H1 (cell line): ENCODE data around the gene PTPRO. TPM values are rescaled to one million over a fixed set of nuclear protein-coding genes. Genes with fewer than 3 reads are reported as not detected.

Source experiments
- CTCF ChIA-PET: fragments of 300-600 bp; sonication (Branson Sonifier 250); formaldehyde crosslinking; loops from one replicate; lab custom pipeline; 2021; ENCODE audit not compliant: partially characterized antibody; lab: Charles Lee
- POLR2A ChIA-PET: fragments of 300-600 bp; sonication (Branson Sonifier 250); formaldehyde crosslinking; loops from one replicate; lab custom pipeline; 2021; ENCODE audit warnings: inconsistent platforms; ENCODE audit not compliant: partially characterized antibody; lab: Charles Lee
- DNase-seq, 2 experiments: peaks; one replicate each; pipeline versions ENCODE4 v3.0.0 to v3.0.0-alpha.2; 2010 to 2022; ENCODE audit warnings: low spot score in 2 of 2, low read depth in 1 of 2, mixed read lengths in 1 of 2
- FAIRE-seq: peaks from 2 replicates; lab custom pipeline; 2011; peaks lifted over from hg19 to GRCh38; lab: Jason Lieb, UNC
- H2AFZ ChIP-seq: 2 replicates; pipeline ENCODE4 v1.8.1; 2012; ENCODE audit warnings: low read length, inconsistent platforms
- H2AK5ac ChIP-seq: 2 replicates; pipeline ENCODE4 v1.6.1; 2013; ENCODE audit warnings: low read depth, low read length
- H2BK120ac ChIP-seq: replicated peaks from 2 replicates; pipeline ENCODE3; 2013; ENCODE audit warnings: low read depth, low read length, inconsistent platforms
- H2BK12ac ChIP-seq: 2 replicates; pipeline ENCODE4 v1.6.1; 2013; ENCODE audit warnings: low read depth, low read length
- H2BK15ac ChIP-seq: 2 replicates; pipeline ENCODE4 v1.6.1; 2013; ENCODE audit warnings: low read length
- H2BK20ac ChIP-seq: 2 replicates; pipeline ENCODE4 v1.6.1; 2013; ENCODE audit warnings: low read length
- H2BK5ac ChIP-seq: 2 replicates; pipeline ENCODE4 v1.6.1; 2013; ENCODE audit warnings: low read depth, low read length
- H3K14ac ChIP-seq: 2 replicates; pipeline ENCODE4 v1.6.1; 2013; ENCODE audit warnings: inconsistent platforms; ENCODE audit not compliant: insufficient read length
- H3K18ac ChIP-seq: 2 replicates; pipeline ENCODE4 v1.6.1; 2013; ENCODE audit warnings: low read length; ENCODE audit errors: extremely low read depth
- H3K23ac ChIP-seq: 2 replicates; pipeline ENCODE4 v1.6.1; 2013; ENCODE audit warnings: inconsistent platforms; ENCODE audit not compliant: insufficient read length
- H3K23me2 ChIP-seq: 2 replicates; pipeline ENCODE4 v1.6.1; 2013; ENCODE audit warnings: low read depth, low read length
- H3K27ac ChIP-seq: 2 replicates; pipeline ENCODE4 v1.6.1; 2011; ENCODE audit warnings: low read depth, low read length, inconsistent platforms
- H3K27me3 ChIP-seq, 4 experiments: replicated peaks in 1 of 4; 1 replicate in 1 of 4; 2 replicates in 3 of 4; pipeline versions ENCODE4 v1.6.1 to v1.8.1; 2011 to 2013; ENCODE audit warnings: low read length in 3 of 4, mild to moderate bottlenecking in 3 of 4, inconsistent platforms in 2 of 4, mixed read lengths in 2 of 4, moderate library complexity in 1 of 4; ENCODE audit not compliant: control insufficient read depth in 3 of 4, insufficient read depth in 3 of 4; ENCODE audit errors: extremely low read depth in 1 of 4
- H3K36me3 ChIP-seq, 4 experiments: 2 replicates each; pipeline versions ENCODE4 v1.6.1 to v1.8.1; 2011 to 2013; ENCODE audit warnings: mild to moderate bottlenecking in 4 of 4, low read length in 3 of 4, moderate library complexity in 2 of 4, control low read depth in 1 of 4, inconsistent platforms in 1 of 4; ENCODE audit not compliant: insufficient read depth in 4 of 4, control insufficient read depth in 2 of 4
- H3K4ac ChIP-seq: replicated peaks from 2 replicates; pipeline ENCODE3; 2013; ENCODE audit warnings: low read length, low read depth, mixed read lengths, inconsistent platforms; ENCODE audit not compliant: insufficient read length
- H3K4me1 ChIP-seq, 4 experiments: replicated peaks in 1 of 4; 1 replicate in 1 of 4; 2 replicates in 3 of 4; pipeline versions ENCODE4 v1.6.1 to v1.8.1; 2011 to 2013; ENCODE audit warnings: low read length in 3 of 4, inconsistent platforms in 2 of 4, mixed read lengths in 1 of 4; ENCODE audit not compliant: insufficient read depth in 4 of 4, control insufficient read depth in 3 of 4
- H3K4me2 ChIP-seq, 2 experiments: 2 replicates each; pipeline versions ENCODE4 v1.6.1 to v1.8.1; 2011 to 2013; ENCODE audit warnings: low read depth in 2 of 2, low read length in 2 of 2, control low read depth in 1 of 2, inconsistent platforms in 1 of 2, mild to moderate bottlenecking in 1 of 2; ENCODE audit not compliant: insufficient read depth in 1 of 2
- H3K4me3 ChIP-seq, 4 experiments: fragments of 200-600, 300-600 bp in 1 of 4; sonication (generic), shearing (Covaris generic), sonication (Bioruptor Twin) in 1 of 4; 2 replicates each; pipeline versions ENCODE4 v1.5.1 to v1.8.1; 2011 to 2016; ENCODE audit warnings: low read length in 4 of 4, low read depth in 3 of 4, control low read depth in 2 of 4, inconsistent platforms in 2 of 4, mild to moderate bottlenecking in 2 of 4, mixed read lengths in 1 of 4, moderate library complexity in 1 of 4; ENCODE audit not compliant: insufficient read depth in 2 of 4; ENCODE audit errors: extremely low read depth in 1 of 4
- H3K56ac ChIP-seq: replicated peaks from 2 replicates; pipeline ENCODE3; 2013; ENCODE audit warnings: low read depth, mild to moderate bottlenecking, mixed read lengths, low read length, inconsistent platforms; ENCODE audit not compliant: insufficient read length
- H3K79me1 ChIP-seq: 2 replicates; pipeline ENCODE4 v1.6.1; 2013; ENCODE audit warnings: low read depth, low read length, control low read depth
- H3K79me2 ChIP-seq, 2 experiments: 2 replicates each; pipeline versions ENCODE4 v1.6.1 to v1.8.1; 2012 to 2013; ENCODE audit warnings: low read length in 2 of 2, mild to moderate bottlenecking in 2 of 2, inconsistent platforms in 1 of 2; ENCODE audit not compliant: insufficient read depth in 2 of 2, control insufficient read depth in 1 of 2
- H3K9ac ChIP-seq, 4 experiments: replicated peaks in 1 of 4; 1 replicate in 1 of 4; 2 replicates in 3 of 4; pipeline versions ENCODE4 v1.6.1 to v1.8.1; 2011 to 2013; ENCODE audit warnings: low read depth in 3 of 4, low read length in 3 of 4, control low read depth in 2 of 4, mild to moderate bottlenecking in 2 of 4, moderate library complexity in 2 of 4, inconsistent platforms in 1 of 4; ENCODE audit errors: extremely low read depth in 1 of 4
- H3K9me3 ChIP-seq, 2 experiments: 2 replicates each; pipeline versions ENCODE4 v1.6.1 to v1.8.1; 2012 to 2013; ENCODE audit warnings: mild to moderate bottlenecking in 2 of 2, moderate library complexity in 2 of 2, control low read depth in 1 of 2, inconsistent platforms in 1 of 2, low read depth in 1 of 2, low read length in 1 of 2, mixed read lengths in 1 of 2; ENCODE audit not compliant: insufficient read depth in 2 of 2
- H4K20me1 ChIP-seq, 2 experiments: replicated peaks in 1 of 2; 2 replicates each; pipeline versions ENCODE3 to v1.8.1; 2011 to 2013; ENCODE audit warnings: inconsistent platforms in 2 of 2, low read length in 2 of 2, mild to moderate bottlenecking in 1 of 2; ENCODE audit not compliant: insufficient read depth in 2 of 2, control insufficient read depth in 1 of 2
- H4K5ac ChIP-seq: 2 replicates; pipeline ENCODE4 v1.6.1; 2013; ENCODE audit warnings: low read length, low read depth, mixed read lengths, inconsistent platforms; ENCODE audit not compliant: insufficient read length
- H4K8ac ChIP-seq: 2 replicates; pipeline ENCODE4 v1.8.0; 2013; ENCODE audit warnings: mild to moderate bottlenecking, moderate library complexity, low read length, inconsistent platforms; ENCODE audit not compliant: insufficient read depth; ENCODE audit errors: extremely low read depth
- H4K91ac ChIP-seq: replicated peaks from 2 replicates; pipeline ENCODE3; 2013; ENCODE audit warnings: low read length, mixed read lengths, inconsistent platforms; ENCODE audit not compliant: insufficient read length
- PHF8 ChIP-seq: fragments of 200-600 bp; sonication (generic); conservative IDR thresholded peaks from 2 replicates; pipeline ENCODE4 v1.7.1; 2012; ENCODE audit warnings: low read depth, mild to moderate bottlenecking, inconsistent platforms, low read length, moderate library complexity
- SAP30 ChIP-seq: fragments of 300-600 bp; sonication (generic); IDR thresholded peaks from 2 replicates; pipeline ENCODE4 v1.7.1; 2012; ENCODE audit warnings: low read length, moderate library complexity, mild to moderate bottlenecking, inconsistent platforms; ENCODE audit not compliant: insufficient read depth, insufficient replicate concordance
- SIN3A ChIP-seq, 2 experiments: IDR thresholded peaks in 1 of 2; conservative IDR thresholded peaks in 1 of 2; 2 replicates each; pipeline ENCODE4 v1.6.1; 2011 to 2012; ENCODE audit warnings: low read length in 2 of 2, improper control_type of control experiment in 1 of 2, low read depth in 1 of 2, mild to moderate bottlenecking in 1 of 2
- SIRT6 ChIP-seq: IDR thresholded peaks from one replicate; pipeline ENCODE4 v1.7.1; 2012; ENCODE audit warnings: low read length, inconsistent platforms
- TEAD4 ChIP-seq: IDR thresholded peaks from 2 replicates; pipeline ENCODE4 v1.6.1; 2012; ENCODE audit warnings: low read depth, low read length, inconsistent platforms, mixed read lengths
- WGBS, 2 experiments: shearing (Covaris generic) in 1 of 2; methylation state at CpG; one replicate each; pipeline versions ENCODE4 v1.1.6 to v1.1.7; 2013 to 2015; ENCODE audit warnings: low lambda C conversion rate in 2 of 2, mixed read lengths in 2 of 2, inconsistent platforms in 1 of 2, low coverage in 1 of 2, missing lambda C conversion rate in 1 of 2; ENCODE audit not compliant: insufficient replicate concordance in 2 of 2, insufficient coverage in 1 of 2, insufficient read length in 1 of 2; ENCODE audit errors: extremely low coverage in 1 of 2, missing lambda C conversion rate in 1 of 2; 5-methylcytosine and 5-hydroxymethylcytosine counted together
- polyA plus RNA-seq, 7 experiments: library from polyadenylated mRNA; depleted of rRNA in 3 of 7; stranded (reverse) in 5 of 7; unstranded in 2 of 7; fragments of >200 nt in 5 of 7; fragments of 200-250 nt in 2 of 7; gene quantifications; 1 replicate in 5 of 7; 2 replicates in 1 of 7; 4 replicates in 1 of 7; pipeline versions ENCODE4 v1.2.1 to v1.2.3, GENCODE V29; 2011 to 2013; ENCODE audit warnings: missing spikeins in 2 of 7, mixed read lengths in 2 of 7
- total RNA-seq: library from RNA; stranded (reverse); fragmentation: NEBNext Ultra II Directional; extraction: Animal tissue kit (Norgen Biotek cat#: 25700); gene quantifications from 2 replicates; pipeline ENCODE4 v1.2.1, GENCODE V29; 2021

Gene PTPRO
- total and polyA plus RNA-seq, 2 of the 8 experiments (the other 6 are each of a cell fraction or from before 2014, with no cell fraction given), result 0.73 to 1.7 TPM

DNA sequence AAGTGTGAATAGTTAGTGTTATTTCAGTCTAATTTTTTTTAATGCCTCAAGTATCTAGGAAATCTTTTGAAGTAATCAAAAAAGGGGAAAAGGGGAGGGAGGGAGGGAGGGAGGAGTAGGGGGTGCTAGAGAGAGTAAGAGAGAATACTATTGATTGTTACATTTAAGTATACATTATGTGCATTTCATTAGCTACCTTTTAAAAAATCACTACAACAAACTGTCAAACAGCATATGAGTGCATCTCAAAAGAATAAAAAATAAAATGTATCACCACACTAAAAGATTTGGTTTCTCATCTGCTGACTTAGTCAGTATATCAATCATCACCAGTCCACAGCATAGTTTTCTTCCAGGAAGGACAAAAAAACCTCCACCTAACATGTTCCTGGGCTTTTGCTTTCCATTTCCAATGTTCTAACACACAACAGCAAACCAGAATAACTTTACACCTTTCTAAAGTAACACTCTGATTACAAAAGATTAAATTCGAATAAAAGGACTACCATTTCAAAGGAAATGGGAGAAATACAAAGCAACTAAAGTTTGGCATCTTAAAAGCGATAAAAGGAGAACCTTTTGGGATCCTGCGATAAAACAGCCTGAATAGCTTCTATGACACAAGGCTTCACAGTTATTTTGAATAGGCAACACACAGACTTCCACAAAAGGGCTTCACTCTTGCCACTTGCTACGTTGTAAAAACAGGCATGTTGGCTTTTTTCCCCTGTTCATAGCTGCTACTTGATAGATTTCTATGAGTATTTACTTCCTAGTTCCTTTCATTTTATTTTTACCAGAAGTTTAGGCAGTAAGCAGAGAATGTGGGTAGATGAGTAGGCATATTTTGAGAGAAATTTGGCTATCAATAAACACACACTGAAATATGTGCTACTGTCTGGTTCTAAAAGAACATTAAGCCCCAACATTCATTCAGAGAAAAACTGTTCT lies 306.0 kb downstream of the PTPRO start:
- Histone ChIP-seq H3K18ac (no peak overlapping the region), H3K14ac (no peak overlapping the region), H3K9me3 (no peaks in the 10 kb centered on the region), H3K23ac (no peak overlapping the region), H2BK5ac (no peak overlapping the region), H3K4ac (no peak overlapping the region), H3K27ac (no peak overlapping the region), H3K79me1 (no peaks in the 10 kb centered on the region), H3K36me3 (no peaks in the 10 kb centered on the region), H3K27me3 (no peaks in the 10 kb centered on the region), H2AK5ac (no peak overlapping the region), H3K4me2 (no peak overlapping the region), H4K8ac (no peak overlapping the region), H4K5ac (no peak overlapping the region), H3K23me2 (no peaks in the 10 kb centered on the region; the same call in 1 of the 2 replicates), H2BK120ac (no peak overlapping the region), H4K20me1 (no peaks in the 10 kb centered on the region), H3K79me2 (no peaks in the 10 kb centered on the region), H2BK20ac (no peak overlapping the region), H3K56ac (no peak overlapping the region), H3K4me1 (no peaks in the 10 kb centered on the region), H3K4me3 (no peak overlapping the region), H3K9ac (no peak overlapping the region), H4K91ac (no peak overlapping the region), H2BK15ac (no peak overlapping the region), H2BK12ac (no peak overlapping the region), H2AFZ (no peak overlapping the region)
- DNase-seq (no peak), FAIRE-seq (no peak)
- TF ChIP-seq SIRT6, result no peak
- TF ChIP-seq SAP30, result no peak
- TF ChIP-seq TEAD4, result no peak
- TF ChIP-seq SIN3A (conservative IDR thresholded peaks at IDR 0.05 in 1 of 2, IDR thresholded peaks at IDR 0.05 in 1 of 2; ENCODE audit: low read depth in 1 of 2, low read length in 2 of 2), result no peak
- TF ChIP-seq PHF8, result no peak
- ChIA-PET POLR2A (no interaction called here), CTCF (interaction anchor here (1.0 kb wide), 1 partner anchor 38 kb away, joined by 3 read pairs; no protein-coding TSS in a partner anchor)
- WGBS, 2 experiments, result 81% methylated on average over 4 of the region's 4 CpGs; no CpG with 5 or more reads in 1 of the 2 experiments
